A549 (cell line): Measurements from ENCODE around the gene IRX3.

Experiments
- CTCF ChIP-seq: fragments of >200 bp; sonication (Bioruptor Twin); formaldehyde crosslinking; IDR thresholded peaks from 3 replicates; pipeline ENCODE4 v1.5.1; 2016
- EP300 ChIP-seq, 2 experiments: fragments of >200 bp; sonication (Bioruptor Twin); formaldehyde crosslinking; IDR thresholded peaks; 2 replicates in 1 of 2; 3 replicates in 1 of 2; pipeline ENCODE4 v1.6.1; 2016 to 2017
- JUNB ChIP-seq: fragments of >200 bp; sonication (Bioruptor Twin); formaldehyde crosslinking; IDR thresholded peaks from 2 replicates; pipeline ENCODE4 v1.6.1; 2016
- PHF8 ChIP-seq: fragments of 200-600 bp; sonication (generic); IDR thresholded peaks from 2 replicates; pipeline ENCODE4 v1.6.1; 2016; ENCODE audit warnings: low read depth, mild to moderate bottlenecking, antibody characterized with exemption, moderate library complexity, borderline replicate concordance
- POLR2A ChIP-seq: IDR thresholded peaks from 2 replicates; pipeline ENCODE4 v1.6.1; 2012; ENCODE audit warnings: mild to moderate bottlenecking, low read length
- RAD21 ChIP-seq, 2 experiments: fragments of >200 bp in 1 of 2; sonication (Bioruptor Twin) in 1 of 2; formaldehyde crosslinking in 1 of 2; IDR thresholded peaks in 1 of 2; conservative IDR thresholded peaks in 1 of 2; 2 replicates in 1 of 2; 3 replicates in 1 of 2; pipeline ENCODE4 v1.6.1; 2012 to 2018; ENCODE audit warnings: inconsistent platforms in 1 of 2
- SMC3 ChIP-seq: fragments of >200 bp; sonication (Bioruptor Twin); formaldehyde crosslinking; IDR thresholded peaks from 3 replicates; pipeline ENCODE4 v1.6.1; 2018; ENCODE audit warnings: inconsistent platforms

- TF ChIP-seq CTCF (no peak), POLR2A (no peak), PHF8 (no peak), EP300 (IDR thresholded peaks at IDR 0.05) (no peak), RAD21 (conservative IDR thresholded peaks at IDR 0.05 in 1 of 2, IDR thresholded peaks at IDR 0.05 in 1 of 2) (no peak), SMC3 (no peak), JUNB (no peak)
Observed at GRCh38 chr16:54320697-54321340, 34.2 kb upstream of the IRX3 start.
